WTC11 (cell line): Measurements from ENCODE around the gene EDAR.

Source experiments
- ATF3 ChIP-seq: sonication (generic); formaldehyde crosslinking; conservative IDR thresholded peaks from 2 replicates; pipeline ENCODE4 v1.8.1; 2022; ENCODE audit warnings: mild to moderate bottlenecking, missing genetic modification reagents
- FOXJ3 ChIP-seq: sonication (generic); formaldehyde crosslinking; IDR thresholded peaks from 2 replicates; pipeline ENCODE4 v1.9.0; 2021; ENCODE audit warnings: missing genetic modification reagents, mild to moderate bottlenecking, borderline replicate concordance
- KAT7 ChIP-seq: sonication (generic); formaldehyde crosslinking; IDR thresholded peaks from 2 replicates; pipeline ENCODE4 v1.8.1; 2023; ENCODE audit warnings: missing genetic modification reagents, mild to moderate bottlenecking, borderline replicate concordance
- NR1H2 ChIP-seq: sonication (generic); formaldehyde crosslinking; IDR thresholded peaks from 2 replicates; pipeline ENCODE4 v1.9.0; 2021; ENCODE audit warnings: mild to moderate bottlenecking, moderate library complexity, missing genetic modification reagents
- SMAD3 ChIP-seq: sonication (generic); formaldehyde crosslinking; IDR thresholded peaks from 2 replicates; pipeline ENCODE4 v1.8.0; 2022; ENCODE audit warnings: missing genetic modification reagents, mild to moderate bottlenecking, borderline replicate concordance
- TEAD1 ChIP-seq: sonication (generic); formaldehyde crosslinking; IDR thresholded peaks from 2 replicates; pipeline ENCODE4 v1.8.0; 2022; ENCODE audit warnings: mild to moderate bottlenecking, missing genetic modification reagents
- TEAD4 ChIP-seq: sonication (generic); formaldehyde crosslinking; IDR thresholded peaks from 2 replicates; pipeline ENCODE4 v1.8.0; 2022; ENCODE audit warnings: mild to moderate bottlenecking, missing genetic modification reagents
- TF ChIP-seq, protein P1 (sequence below): sonication (generic); formaldehyde crosslinking; IDR thresholded peaks from 2 replicates; pipeline ENCODE4 v1.8.1; 2023; ENCODE audit warnings: mild to moderate bottlenecking, missing genetic modification reagents, moderate library complexity
- TF ChIP-seq, protein P2 (sequence below): sonication (generic); formaldehyde crosslinking; IDR thresholded peaks from 2 replicates; pipeline ENCODE4 v1.8.0; 2022; ENCODE audit warnings: mild to moderate bottlenecking, missing genetic modification reagents
- TF ChIP-seq, protein P3 (sequence below): fragments of 200-600 bp; IDR thresholded peaks from 2 replicates; pipeline ENCODE4 v1.8.0; 2022; ENCODE audit warnings: antibody characterized with exemption

- TF ChIP-seq SMAD3 = no peak
- TF ChIP-seq, protein P1, sequence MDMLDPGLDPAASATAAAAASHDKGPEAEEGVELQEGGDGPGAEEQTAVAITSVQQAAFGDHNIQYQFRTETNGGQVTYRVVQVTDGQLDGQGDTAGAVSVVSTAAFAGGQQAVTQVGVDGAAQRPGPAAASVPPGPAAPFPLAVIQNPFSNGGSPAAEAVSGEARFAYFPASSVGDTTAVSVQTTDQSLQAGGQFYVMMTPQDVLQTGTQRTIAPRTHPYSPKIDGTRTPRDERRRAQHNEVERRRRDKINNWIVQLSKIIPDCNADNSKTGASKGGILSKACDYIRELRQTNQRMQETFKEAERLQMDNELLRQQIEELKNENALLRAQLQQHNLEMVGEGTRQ (CRISPR knock-in tag) = no peak
- TF ChIP-seq FOXJ3 (CRISPR knock-in tag) = no peak
- TF ChIP-seq, protein P2, sequence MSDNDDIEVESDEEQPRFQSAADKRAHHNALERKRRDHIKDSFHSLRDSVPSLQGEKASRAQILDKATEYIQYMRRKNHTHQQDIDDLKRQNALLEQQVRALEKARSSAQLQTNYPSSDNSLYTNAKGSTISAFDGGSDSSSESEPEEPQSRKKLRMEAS (CRISPR knock-in tag) = no peak
- TF ChIP-seq NR1H2 (CRISPR knock-in tag) = no peak
- TF ChIP-seq, protein P3, sequence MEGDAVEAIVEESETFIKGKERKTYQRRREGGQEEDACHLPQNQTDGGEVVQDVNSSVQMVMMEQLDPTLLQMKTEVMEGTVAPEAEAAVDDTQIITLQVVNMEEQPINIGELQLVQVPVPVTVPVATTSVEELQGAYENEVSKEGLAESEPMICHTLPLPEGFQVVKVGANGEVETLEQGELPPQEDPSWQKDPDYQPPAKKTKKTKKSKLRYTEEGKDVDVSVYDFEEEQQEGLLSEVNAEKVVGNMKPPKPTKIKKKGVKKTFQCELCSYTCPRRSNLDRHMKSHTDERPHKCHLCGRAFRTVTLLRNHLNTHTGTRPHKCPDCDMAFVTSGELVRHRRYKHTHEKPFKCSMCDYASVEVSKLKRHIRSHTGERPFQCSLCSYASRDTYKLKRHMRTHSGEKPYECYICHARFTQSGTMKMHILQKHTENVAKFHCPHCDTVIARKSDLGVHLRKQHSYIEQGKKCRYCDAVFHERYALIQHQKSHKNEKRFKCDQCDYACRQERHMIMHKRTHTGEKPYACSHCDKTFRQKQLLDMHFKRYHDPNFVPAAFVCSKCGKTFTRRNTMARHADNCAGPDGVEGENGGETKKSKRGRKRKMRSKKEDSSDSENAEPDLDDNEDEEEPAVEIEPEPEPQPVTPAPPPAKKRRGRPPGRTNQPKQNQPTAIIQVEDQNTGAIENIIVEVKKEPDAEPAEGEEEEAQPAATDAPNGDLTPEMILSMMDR = no peak
- TF ChIP-seq ATF3 (CRISPR knock-in tag) = no peak
- no peak for TF ChIP-seq KAT7 (CRISPR knock-in tag)
- TF ChIP-seq TEAD1 (CRISPR knock-in tag) = no peak
- no peak for TF ChIP-seq TEAD4 (CRISPR knock-in tag)
These were observed 44.2 kb upstream of the EDAR start for GRCh38 chr2:109033171-109033570.
